HG03521 (cell line): Measurements from ENCODE around the gene CHFR.
A peak's percentile ranks its signal among the peaks of the same experiment; 100 is the strongest.
"Not testable (repeated sequence)": the region's sequence is repeated elsewhere in the genome, so short reads cannot be mapped to it uniquely, and the experiment has no call there.

ENCODE experiments used
- ATAC-seq: cut with Tn5 transposase; IDR thresholded peaks from one replicate; pipeline ENCODE4 v1.9.1; 2021; ENCODE audit warnings: mild to moderate bottlenecking, moderate library complexity; ENCODE audit not compliant: unreplicated experiment

Gene CHFR

DNA sequence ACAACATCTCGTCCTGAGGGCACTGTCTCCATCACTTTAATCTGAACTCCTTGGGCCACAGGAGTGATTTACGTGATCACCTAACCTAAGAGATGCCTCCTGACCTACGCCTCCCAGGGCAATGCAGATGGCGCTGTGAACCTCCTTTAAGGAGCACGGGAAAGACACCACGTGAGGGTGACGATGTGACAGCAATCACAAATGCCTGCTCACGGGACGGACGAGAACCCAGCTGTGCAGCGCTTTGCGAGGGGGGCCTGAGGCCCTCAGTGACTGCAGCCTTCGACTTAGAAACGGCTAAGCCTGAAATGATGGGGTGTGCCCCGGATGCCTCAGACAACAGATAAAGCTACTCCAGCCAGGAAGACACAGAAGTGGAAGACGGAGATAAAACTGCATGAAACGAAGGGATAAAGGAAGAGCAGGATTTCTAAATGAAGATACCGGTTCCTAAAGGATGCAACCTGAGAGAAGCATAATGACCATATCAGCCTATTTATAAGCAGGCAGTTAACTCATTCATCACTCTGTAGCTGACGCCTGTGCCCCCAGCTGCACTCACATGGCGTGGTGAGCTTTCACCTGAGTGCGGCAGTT is 44.9 kb downstream of the CHFR start:
- ATAC-seq: no peak

DNA sequence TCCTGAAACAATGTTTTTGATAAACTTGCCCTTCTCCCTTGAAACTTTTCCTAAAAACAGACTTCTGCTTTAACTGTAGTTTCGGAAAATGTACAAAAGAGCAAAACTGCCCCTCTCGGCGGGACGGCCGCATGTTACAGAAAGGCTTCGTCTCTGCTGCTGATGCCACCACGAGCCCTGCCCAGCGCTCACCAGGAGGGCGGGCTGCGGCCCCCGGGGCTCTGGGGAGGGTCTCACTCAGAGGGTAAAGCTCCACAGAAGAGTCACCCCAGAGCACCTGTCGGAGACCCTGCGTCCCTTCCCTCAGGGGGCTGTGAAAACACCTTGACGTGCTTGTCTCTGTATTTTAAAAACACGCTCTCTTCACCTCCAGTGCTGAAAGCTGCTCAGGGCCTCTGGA is 46.3 kb downstream of the CHFR start:
- ATAC-seq: no peak

DNA sequence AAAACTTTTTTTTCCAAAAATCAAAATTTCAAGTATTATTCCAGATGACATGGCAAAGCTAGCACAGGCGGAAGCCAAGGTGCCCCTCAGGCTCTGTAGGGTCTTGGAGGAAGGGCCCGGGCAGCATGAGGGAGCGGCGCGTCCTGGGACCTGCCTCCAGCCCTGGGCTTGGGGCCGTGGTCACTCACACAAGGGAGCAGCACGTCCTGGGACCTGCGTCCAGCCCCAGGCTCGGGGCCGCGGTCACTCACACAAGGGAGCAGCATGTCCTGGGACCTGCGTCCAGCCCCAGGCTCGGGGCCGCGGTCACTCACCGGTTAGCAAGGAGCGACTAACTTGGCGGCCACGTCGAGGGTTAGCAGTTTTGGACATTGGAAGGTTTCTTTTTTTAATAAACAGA is 46.9 kb downstream of the CHFR start:
- no peak for ATAC-seq

DNA sequence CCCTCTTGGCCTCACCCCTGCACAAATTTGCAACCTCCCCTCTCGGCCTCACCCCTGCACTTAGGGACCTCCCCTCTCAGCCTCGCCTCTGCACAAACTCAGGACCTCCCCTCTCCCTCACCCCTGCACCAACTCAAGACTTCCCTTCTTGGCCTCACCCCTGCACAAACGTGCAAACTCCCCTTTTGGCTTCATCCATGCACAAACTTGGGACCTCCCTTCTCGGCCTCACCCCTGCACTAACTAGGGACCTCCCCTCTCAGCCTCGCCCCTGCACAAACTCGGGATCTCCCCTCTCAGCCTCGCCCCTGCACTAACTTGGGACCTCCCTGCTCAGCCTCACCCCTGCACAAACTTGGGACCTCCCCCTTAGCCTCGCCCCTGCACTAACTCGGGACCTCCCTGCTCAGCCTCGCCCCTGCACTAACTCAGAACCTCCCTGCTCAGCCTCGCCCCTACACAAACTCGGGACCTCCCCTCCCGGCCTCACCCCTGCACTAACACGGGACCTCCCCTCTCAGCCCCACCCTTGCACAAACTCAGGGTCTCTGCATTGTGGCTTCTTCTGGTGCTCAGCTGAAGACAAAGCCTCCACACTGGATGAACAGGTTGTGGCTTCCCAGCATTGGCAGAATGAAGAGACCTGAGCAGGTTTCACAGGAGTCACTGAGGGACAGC is 47.7 kb downstream of the CHFR start:
- ATAC-seq: no peak

DNA sequence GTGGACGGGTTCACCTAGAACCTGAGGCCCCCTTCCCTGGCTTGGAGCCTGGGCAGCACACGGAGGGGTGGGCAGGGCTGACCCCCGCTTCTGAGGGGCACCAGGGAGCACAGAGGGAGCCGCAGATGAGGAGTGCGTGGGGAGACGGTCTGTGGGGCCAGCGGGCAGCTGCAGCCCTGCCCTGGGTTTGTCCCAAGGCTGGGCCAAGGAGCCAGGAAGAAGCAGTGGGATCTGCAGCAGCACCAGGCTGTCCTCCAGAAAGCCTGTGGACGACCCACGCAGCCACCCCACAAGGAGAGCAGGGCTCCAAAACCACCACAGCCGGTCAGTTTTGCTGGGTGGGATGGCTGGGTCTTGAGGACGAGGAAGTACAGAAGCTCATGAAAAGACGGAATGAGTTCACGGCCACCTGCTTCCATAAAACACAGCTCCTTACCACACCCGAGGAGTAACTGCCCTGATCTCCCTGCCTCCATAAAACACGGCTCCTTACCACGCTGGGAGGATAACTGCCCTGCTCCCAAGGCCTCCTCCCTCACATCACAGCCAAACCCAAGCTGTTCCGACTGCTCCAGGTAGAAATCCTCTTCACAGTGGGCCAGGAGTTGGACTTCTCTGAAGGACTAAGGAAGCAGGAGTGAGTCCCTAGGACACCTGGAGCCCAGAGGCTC is 48.9 kb downstream of the CHFR start:
- ATAC-seq: no peak

DNA sequence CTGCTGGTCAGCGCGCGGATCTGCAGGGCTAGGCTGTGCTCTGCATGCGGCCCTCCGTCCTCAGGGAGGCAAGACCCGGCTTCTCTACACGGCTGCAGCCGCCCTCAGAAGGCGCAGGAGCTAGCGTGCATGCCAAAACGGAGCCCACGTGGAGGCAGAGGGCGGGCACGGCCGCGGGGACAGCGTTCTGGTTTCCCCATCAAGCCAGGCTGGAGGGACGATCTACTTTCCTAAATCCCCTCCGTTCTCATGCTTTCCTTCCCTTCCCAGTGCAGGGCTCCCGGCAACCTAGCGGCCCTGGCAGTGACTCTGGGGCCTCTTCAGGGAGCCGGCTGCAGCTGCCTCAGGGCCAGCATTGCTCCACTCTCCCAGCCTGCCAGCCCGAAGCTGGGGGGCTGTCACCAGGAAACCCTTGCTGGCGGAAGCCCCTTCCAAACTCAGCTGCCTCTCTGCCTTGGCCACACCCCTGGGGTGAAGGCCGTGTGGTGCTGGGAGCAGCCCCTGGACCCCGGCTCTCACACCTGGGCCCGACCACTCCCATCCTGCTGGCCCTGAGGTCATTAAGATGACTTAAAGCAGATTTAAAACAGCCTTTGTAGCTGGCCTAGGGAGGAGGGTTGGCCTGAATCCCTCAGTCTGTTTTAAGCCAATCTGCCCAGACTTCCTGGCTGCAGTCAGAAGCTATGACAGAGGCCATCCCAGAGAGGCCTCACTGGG is 49.6 kb downstream of the CHFR start:
- ATAC-seq: no peak

DNA sequence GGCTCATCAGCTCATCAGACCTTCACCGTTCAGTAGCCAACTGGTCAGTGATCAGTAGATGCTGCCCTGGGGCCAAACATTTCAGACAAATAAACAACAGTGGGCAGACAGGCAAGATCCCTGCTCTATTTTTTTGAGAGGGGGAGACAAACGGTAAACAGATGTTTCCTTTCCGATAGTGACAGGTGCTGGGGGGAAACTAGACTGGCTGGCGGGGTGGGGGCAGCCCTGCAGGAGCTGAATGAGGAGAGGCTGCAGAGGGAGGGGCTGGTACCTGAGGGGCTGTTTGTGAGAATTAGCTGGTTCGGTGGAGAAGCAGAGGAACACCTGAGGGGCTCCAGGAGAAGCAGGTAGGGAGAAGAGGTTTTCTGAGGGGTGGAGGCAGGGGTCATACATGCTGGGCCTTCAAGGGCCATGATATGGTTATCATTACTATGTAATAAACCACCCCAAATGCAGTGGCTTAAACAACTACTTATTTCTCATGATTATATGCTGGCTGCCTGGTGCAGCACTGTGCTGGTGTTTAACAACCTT is 50.5 kb downstream of the CHFR start:
- no peak for ATAC-seq

DNA sequence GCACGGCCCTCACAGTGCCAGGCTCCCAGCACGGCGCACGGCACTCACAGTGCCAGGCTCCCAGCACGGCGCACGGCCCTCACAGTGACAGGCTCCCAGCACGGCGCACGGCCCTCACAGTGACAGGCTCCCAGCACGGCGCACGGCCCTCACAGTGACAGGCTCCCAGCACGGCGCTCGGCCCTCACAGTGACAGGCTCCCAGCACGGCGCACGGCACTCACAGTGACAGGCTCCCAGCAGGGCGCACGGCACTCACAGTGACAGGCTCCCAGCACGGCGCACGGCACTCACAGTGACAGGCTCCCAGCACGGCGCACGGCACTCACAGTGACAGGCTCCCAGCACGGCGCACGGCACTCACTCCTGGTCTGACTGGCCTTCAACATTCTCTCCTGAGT is 51.2 kb downstream of the CHFR start:
- not testable (repeated sequence) for ATAC-seq

DNA sequence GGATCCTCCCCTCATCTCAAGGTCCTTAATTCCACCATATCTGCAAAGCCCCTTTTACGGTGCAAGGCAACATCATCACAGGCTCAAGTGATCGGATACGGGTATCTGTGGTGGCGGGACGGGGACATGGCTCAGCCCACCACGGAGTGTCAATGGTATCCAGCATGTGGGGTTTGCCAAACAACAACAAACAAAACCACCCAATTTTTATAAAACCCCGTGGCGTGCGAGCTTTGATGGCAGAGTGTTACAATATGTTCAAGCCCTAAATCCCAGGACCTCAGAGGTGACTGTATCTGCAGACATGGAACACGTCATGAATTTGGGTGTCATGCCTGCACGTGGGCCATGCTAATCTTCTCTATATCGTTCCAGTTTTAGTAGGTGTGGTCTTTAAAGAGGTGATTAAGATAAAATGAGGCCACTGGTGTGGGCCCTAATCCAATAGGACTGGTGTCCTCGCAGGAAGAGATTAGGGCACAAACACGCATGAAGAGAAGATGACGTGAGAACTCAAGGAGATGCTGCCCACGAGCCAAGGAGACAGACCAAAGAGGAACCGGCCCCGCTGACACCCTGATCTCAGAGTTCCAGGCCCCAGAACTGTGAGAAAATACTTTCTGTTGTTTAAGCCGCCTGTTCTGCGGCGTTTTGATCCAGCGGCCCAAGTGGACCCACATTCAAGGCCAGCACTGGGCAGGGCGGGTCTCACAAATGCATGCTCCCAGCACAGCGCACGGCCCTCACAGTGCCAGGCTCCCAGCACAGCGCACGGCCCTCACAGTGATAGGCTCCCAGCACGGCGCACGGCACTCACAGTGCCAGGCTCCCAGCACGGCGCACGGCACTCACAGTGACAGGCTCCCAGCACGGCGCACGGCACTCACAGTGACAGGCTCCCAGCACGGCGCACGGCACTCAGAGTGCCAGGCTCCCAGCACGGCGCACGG is 52.1 kb downstream of the CHFR start:
- ATAC-seq: no peak

DNA sequence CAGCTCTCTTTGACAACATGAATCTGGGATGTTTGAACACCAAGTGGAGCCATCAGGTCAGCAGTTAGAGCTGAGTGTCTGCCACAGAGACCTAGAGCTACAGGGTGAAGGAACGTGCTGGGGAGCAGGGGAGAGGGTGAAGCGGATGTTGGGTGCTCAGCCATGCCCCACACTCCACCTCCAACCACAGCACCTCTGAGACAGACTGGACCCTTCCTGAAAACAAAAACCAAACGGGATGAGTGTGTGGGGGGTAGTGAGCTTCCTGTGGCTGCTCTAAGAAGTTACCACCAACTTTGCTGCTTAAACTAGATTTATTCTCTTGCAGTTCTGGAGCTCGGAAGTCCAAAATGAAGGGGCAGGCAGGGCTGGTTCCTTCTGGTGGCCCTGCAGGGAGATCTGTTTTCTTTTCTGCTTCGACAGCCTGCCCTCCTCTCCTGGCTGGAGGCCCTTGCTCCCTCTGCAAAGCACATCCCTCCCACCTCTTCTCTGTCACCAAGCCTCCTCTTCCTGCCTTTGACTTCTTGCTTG is 53.2 kb downstream of the CHFR start:
- ATAC-seq: no peak

DNA sequence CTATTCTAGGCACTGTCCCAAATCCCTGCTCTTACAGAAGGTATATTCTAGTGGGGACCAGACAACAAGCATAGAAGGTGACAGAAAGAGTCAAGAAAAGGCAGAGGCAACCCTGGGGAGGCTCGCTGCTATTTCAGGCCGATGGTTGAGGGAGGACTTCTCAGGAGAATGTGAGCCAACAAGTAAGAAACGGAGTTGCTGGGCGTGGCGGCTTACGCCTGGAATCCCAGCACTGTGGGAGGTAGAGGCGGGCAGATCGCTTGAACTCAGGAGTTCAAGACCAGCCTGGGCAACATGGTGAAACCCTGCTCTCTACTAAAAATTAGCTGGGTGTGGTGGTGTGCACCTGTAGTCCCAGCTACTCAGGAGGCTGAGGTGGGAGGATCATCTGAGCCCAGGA is 54.1 kb downstream of the CHFR start:
- ATAC-seq: no peak

DNA sequence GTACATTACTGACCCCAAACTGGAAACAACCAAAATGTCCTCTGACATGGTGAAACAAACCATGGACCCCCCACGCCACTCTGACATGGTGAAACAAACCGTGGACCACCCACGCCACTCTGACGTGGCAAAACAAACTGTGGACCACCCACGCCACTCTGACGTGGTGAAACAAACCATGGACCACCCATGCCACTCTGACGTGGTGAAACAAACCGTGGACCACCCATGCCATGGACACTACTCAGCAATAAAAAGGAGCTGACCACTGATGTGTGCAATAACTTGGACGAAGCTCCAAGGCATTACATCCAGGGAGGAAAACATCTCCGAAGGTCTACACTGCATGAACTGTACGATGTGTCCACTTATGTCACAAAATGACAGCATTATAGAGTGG is 55.6 kb downstream of the CHFR start:
- no peak for ATAC-seq

DNA sequence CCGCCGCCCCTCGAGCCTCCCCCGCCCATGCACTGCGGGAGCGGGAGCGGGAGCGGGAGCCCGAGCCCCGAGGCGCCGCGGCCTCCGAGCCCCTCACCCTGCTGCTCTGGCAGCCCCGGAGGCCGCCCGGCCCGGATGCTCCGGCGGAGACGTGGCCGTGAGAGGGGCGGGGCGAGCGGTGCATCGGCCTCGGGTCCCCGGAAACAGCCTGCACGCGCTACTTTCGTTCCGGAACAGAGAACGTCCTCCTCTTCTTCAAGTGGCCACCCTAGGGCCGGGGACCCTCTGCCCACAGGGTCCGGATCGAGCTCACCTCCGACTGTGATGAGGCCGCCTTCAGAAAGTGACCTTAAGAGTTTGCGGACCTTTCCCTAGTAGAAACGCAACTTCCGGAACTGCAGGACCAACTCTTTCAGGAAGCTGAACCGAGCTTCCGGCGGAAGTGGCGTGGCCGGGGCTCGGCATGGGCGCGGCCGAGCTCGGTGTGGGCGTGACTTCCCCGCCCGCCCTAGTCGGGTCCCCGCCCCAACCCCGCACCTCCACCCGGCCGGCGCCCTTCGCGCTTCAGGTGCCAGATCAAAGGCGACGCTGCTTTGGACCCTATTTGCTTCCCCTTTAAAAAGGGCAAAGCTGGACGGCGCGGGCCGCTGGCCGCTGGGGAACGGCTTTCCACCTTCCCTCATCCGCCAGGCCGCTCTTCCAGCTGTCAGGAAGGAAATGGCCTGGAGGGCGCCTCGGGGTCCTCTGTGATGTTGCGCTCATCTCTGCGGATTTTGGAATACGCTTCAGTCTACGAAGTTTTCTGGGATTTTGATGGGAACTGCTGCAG is 58.5 kb downstream of the CHFR start, which contains the start of gene GOLGA3:
Gene GOLGA3 (minus strand): TSS at position 164 of the 829 bp plus-strand sequence. CDS start 6,741 bp downstream, outside the sequence.
- peak; percentile 94 for ATAC-seq

DNA sequence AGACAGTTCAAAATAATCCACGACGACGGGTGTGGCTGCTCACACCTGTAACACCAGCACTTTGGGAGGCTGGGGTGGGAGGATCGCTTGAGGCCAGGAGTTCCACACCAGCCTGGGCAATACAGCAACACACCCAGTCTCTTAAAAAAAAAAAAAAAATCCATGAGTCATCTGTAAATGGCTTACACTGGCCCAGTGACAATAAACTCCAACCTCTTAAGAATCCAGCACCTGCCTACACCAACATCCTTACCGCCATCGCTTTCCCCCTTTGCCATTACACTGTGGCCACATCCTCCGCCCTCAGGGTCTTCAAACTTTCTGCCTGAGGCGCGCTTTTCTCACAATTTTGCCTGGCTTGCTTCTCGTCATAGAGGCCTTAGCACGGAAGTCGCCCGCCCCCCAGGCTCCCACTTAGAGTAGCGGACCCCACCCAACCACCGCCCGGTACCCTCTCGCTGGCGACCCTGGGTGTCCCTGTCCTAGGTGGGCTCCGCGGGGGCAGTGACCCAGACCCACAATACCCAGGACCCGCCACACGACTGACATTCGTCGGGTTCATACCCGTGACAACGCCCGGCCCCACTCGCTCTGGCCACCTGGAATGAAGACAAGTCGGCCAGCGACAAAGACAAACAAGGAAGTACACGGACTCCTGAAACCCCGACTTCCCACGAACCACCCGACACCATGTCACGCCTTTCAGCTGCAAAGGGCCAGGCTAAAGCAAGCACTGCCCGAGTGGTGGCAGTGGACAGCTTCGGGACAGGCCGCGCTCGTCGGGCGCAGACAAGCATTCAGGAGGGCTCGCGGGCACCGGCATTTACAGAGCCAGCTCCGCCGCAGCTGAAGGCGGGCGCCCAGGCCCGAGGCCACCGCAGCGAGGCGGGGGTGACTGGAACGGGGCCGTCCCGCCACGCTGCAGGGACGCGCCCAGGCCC is 59.4 kb downstream of the CHFR start:
- peak; percentile 24 for ATAC-seq

DNA sequence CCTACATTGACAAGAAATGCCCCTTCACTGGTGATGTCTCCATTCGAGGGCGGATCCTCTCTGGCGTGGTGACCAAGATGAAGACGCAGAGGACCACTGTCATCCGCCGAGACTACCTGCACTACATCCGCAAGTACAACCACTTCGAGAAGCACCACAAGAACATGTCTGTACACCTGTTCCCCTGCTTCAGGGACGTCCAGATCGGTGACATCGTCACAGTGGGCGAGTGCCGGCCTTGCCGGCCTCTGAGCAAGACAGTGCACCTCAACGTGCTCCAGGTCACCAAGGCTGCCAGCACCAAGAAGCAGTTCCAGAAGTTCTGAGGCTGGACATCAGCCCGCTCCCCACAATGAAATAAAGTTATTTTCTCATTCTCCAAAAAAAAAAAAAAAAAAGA is 61.5 kb downstream of the CHFR start:
- no peak for ATAC-seq

DNA sequence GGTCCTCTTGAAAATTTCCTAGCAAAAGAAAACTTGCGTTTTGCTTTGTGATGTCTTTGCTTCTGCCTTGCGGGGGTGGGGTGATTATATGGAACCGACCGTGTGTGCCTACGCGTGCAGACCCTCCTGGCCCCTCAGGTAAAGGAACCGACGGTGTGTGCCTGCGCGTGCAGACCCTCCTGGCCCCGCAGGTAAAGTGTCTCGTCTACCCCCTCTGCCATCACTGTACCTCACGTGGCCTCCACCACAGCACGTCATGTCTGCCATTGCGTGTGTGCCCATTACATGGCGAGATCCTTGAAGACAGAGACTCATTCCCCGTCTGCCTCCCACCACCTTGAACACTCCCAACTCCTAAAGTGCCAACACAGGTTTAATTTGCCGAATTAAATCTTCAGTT is 62.3 kb downstream of the CHFR start:
- no peak for ATAC-seq

DNA sequence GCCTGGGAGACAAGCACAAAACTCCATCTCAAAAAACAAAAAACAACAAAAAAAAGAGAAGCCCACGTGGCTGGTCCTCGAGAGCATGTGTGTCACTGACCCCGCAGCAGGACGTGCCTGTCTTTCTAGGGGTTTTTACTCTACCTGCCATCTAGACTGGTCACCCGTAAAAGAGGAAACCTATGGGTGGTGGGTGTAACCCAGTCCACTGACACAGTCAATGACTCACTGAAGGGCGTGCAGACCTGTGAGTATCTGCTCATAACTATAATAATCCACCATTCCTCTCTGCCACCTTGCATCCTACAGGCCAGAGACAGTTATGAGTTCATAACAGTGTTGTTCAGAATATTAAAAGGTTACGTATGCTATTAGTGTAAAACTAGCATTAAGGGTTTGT is 63.4 kb downstream of the CHFR start:
- no peak for ATAC-seq

DNA sequence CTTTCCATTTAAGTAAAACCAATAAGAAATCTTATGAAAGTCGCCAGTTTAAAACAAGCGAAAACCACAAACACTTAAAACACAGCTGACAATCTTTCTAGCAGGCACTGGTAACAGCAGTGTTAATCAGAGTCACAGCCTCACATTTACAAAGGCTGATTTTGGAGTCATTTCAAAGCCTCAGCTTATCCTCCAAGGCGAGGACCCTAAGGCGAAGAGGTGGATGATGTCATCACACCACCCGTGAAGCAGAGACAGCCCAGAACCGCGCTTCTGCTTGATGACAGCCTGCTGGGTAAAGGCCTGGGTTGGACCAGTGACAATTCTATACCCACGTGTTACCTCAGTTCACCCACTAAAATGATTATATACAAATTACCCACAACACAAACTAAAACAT is 68.8 kb downstream of the CHFR start:
- ATAC-seq: no peak
